NCI-H2029 treated with DMSO at 0.1 percent for 48 hours (cell line): Measurements from ENCODE around the gene SERPINH1.
"Not testable (repeated sequence)": the region's sequence is repeated elsewhere in the genome, so short reads cannot be mapped to it uniquely, and the experiment has no call there.

Experiments
- DNase-seq: peaks from one replicate; lab custom pipeline; 2025; lab: John Stamatoyannopoulos, UW

Gene SERPINH1

DNA sequence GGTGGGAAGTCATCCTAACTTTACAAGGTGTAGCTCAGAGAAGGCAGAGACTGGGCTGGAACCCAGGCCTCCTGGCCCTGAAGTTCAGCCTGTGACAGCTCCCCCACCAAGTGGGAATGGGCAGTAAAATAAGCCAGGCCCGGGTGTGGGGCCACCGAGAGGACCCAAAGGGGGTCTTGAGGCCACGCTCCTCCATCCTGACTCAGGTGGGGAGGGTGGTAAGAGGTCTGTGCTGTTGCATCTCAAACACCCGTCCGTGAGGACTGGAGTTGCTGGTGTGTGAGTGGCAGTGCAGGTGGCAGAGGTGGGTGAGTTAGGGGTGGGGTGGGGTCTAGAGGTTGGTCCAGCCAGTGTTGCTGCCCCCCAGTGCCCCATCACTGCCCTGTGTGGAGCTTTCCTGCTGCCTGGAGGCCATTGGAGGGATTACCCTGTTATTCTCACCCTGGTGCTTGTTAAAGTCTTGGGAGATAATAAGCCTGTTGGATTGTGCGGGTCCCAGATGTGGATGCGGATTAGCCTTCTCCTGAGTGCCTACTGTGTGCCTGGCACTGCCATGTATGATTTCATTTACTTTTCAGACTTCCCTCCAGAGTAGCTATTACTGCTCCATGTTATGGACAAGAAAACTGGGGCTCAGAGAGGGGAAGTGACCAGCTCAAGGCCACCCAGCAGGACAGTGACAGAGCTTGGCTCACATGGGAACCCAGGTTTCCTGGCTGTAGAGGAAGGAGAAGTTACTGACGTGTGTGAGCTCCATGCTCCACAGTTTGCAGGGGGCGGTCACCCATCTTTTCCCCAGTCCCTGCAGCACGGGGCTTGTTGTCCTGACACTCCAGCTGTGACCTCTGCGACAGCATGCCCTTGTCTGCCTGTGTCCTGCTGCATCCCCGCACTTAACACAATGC lies 12.9 kb downstream of the SERPINH1 start:
- DNase-seq: no peak

GRCh38 chr11:75576017-75576416 lies 14.0 kb downstream of the SERPINH1 start:
- DNase-seq: no peak

- DNase-seq: no peak
These were observed 14.5 kb downstream of the SERPINH1 start for GRCh38 chr11:75576499-75576918.

DNA sequence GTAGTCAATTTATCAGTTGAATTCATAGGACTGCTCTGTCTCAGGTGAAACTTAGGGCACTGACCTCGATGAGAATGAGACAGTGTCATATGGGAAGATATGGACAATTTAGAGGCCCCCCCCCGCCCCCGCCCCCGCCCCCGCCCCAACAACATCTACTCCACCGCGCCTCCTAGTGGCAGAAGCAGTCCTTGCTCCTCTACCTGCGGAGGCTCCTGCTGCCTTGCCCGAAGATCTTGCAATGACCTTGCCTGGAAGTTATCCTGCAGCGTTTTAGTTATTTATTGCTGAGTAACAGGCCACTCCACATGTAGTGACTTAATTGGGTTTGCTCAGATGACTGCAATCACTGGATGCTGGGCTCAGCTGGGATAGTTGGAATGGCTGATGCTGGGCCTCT lies 15.2 kb downstream of the SERPINH1 start:
- DNase-seq: no peak

- no peak for DNase-seq
These were observed 16.9 kb downstream of the SERPINH1 start for GRCh38 chr11:75578977-75579376.

DNA sequence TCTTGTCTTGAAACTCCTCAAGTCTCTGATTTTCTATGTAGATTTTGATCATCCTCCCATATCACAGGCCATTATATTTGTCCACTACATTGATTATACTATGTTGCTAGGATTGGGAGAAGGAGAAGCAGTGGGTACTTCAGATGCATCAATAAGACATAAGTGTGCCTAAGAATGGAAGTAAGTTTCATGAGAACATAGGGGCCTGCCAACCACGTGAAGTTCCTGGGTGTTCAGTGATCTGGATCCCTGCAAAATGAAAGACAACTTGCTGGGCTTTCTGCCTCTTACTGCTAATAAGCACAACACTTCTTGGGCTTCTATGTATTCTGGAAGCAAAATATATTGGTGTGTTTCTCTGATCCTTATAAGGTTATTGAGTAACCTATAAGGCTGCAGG lies 17.8 kb downstream of the SERPINH1 start:
- DNase-seq: no peak

DNA sequence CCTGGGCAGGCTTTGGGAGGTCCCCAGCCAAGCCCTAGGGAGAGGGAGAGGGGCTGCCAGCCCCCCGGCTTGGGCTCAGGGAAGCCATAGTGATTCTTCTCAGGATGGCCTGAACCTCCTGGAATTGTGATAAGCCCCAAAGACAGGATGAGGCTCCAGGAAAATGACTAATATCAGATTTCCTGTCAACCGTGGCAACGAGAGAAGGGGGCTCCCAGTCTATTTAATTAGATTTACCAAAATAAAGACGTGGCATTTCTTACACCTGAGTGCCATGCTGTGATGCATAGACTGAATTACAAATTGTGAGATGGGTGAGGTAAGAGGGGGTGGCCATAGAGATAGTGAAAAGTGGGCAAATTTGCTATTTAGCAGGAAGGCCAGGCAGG lies 20.4 kb downstream of the SERPINH1 start:
- no peak for DNase-seq

DNA sequence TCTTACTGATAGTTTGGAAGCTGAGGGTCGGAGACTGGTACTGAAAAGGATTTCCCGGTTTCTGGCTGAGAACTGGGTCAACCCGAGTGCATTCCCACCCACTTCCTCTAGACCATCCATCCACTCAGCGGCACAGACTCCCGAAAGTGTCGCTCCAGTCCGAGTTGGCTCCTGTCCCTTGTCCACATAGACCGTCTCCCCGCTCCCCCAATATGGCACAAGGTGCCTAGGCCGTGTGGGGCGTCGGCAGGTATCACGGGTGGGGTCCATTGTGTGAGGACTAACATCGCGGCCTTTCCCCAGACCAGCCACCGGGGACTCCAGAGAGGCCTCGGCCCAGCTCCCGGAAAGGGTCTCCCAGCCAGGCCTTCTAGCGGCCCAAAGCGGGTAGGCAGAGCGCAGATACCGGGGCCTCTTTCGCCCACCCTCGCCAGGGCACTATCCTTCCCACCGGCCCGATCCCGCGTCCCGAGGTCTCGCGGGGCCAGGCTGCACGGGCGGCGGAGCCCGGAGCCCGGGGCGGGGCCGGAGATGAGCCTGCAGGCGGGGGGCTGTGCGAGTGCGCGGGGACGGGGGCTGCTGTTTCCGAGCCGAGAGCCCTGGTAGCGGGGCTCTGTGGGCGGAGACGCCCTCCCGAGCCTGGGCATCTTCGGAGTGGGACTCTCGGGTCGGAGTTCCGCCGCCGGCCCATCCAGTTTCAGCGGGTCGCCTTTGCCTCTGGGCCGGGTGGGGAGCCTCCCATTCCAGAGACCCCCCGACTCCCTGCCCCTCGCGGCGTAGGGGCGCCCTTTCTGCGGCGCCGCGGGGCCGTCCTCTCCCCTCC lies 21.1 kb downstream of the SERPINH1 start:
- DNase-seq: no peak

DNA sequence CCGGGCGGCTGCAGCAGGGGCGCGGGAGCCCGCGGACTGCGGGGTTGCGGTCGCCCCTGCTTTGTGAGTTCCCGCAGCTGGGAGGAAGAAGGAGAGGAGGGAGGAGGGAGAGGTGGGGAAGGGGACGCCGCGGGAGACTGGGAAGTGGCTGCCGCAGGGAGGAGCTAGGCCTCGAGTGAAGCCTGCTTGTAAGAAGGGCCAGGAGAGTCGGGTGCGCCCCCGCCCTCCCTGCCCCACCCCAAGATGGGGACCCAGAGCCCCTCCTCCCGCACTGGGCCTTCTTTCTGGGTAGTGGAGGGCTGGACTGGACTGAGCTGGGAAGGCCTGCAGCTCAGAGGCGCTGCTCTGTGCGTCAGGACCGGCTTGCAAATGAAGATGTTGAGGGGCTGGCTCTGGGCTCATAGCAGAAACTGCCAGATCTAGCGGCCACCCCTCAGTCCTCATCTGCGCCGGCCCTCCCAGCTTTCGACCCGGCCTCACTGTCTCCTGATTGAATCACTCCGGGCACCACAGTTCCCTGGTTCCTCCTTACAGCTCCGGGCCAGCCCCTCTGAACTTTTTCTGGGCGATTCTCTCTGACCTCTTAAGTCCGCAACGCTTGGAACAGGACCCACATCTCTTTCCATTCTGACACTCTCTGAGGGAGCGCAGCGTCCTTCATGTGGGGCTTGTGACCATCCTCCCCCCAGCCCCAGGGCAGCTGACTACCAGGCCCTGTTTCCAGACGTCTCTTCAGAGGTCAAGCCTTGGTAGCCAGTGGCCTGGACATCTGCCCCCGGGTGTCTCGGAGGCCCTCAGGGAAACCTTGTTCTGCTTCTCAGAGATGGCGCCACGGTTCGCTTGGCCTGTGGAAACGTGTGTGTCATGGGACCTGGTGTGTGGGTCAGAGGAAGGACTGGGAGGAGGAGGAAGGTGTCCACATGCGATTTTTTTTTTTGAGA lies 21.9 kb downstream of the SERPINH1 start:
- DNase-seq: no peak

DNA sequence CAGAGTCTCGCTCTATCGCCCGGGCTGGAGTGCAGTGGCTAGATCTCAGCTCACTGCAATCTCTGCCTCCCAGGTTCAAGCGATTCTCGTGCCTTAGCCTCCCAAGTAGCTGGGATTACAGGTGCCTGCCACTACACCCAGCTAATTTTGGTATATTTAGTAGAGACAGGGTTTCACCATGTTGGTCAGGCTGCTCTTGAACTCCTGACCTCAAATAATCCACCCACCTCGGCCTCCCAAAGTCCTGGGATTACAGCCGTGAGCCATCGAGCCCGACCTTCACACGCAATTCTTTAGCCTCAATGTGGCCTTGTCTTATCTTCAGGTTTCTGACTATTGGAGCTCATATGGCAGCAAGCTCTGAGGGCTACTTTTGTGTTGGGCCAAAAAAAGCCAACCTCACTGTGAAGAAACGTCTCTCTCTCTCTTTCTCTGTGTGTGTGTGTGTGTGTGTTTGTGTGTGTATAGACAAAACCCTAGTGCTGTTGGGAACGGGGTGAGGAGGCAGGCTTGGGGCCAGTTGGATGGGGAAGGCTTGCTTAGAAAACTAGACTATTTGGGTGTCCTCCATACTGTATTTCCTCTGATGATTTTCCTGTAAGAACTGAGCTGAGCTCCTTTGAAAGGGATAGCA lies 22.7 kb downstream of the SERPINH1 start:
- not testable (repeated sequence) for DNase-seq

GRCh38 chr11:75585293-75585670 lies 23.2 kb downstream of the SERPINH1 start:
- no peak for DNase-seq

GRCh38 chr11:75586395-75586794 lies 24.3 kb downstream of the SERPINH1 start:
- no peak for DNase-seq

GRCh38 chr11:75588051-75588481 lies 26.0 kb downstream of the SERPINH1 start:
- no peak for DNase-seq

GRCh38 chr11:75589051-75589450 lies 27.0 kb downstream of the SERPINH1 start:
- no peak for DNase-seq

DNA sequence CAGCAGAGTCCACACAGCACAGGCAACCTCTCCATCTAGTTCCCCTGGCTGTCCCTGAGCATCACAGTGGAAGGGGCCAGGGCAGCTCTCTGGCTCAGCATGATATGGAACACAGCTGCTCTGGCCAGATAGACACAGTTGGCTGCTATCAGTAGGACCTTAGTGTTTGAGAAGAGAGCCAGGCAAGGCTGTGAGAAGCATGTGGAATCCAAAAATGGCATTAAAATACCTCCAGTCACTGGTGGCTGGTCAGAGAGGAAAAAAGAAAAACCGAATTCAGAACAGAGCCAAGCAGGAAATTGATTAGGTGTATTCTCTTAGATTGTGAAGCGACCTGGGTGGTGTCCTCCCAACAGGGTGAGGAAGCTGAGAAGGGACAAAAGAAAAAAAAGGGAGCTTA lies 27.9 kb downstream of the SERPINH1 start:
- DNase-seq: no peak

DNA sequence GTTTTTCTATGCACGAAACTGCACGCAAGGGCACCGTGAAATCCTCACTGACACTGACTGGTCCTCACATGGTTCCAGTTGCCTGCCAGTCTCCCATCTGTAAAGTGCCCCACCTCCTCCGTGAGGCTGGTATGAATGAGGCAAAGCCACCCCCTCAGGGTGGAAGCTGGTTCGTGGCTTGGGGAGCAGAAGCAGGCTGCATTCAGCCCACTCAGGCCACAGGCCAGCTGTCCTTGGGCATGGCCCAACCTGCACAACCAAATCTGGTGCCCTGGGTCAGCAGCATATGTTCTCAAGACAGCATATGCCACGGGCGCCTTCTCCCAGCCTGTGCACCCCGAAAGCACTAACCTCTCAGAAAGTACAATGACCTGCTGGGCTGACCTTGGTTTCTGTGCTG lies 29.3 kb downstream of the SERPINH1 start:
- no peak for DNase-seq

GRCh38 chr11:75591966-75592365 lies 29.9 kb downstream of the SERPINH1 start:
- no peak for DNase-seq

DNA sequence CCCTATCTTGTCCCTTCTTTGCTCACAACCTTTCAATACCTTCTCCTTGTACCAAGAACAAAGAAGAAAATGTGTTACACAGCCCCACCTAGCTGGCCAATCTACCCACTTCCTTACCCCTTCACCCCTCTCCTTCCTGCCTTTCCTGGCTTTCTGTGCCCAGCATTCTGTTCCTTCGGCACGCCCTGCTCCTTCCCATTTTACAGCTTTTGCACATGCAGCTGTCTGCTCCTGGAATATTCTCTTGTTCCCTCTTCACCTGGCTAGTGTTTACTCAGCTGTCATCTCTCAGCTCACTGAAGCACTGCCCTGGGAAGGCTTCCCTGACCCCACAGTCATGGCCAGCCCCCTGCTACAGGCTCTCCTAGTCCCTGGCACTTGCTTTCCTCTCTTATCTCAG lies 30.7 kb downstream of the SERPINH1 start:
- peak; percentile 92 for DNase-seq

GRCh38 chr11:75593286-75593915 lies 31.3 kb downstream of the SERPINH1 start:
- DNase-seq: peak; percentile 90

DNA sequence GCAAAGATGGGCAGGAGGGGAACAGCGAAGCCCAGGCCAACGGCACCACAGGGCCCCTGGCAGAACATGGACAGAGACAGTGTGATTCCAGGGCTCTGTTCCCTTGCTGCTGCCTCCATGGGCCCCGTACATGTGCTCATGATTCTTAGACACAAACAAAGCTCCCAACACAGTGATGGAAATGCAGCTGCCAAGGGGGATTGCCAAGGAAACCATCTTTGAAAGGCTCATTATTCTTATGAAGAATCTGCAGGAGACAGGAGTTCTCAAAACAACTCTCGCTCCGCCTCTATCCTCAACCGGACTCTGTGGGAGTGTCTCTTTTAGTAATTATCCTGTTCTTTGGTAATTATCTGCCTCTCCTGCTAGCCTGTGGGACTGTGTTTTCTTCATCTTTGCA lies 32.2 kb downstream of the SERPINH1 start:
- no peak for DNase-seq

GRCh38 chr11:75595429-75595828 lies 33.4 kb downstream of the SERPINH1 start:
- DNase-seq: no peak
